ENCODE measurements around the gene OR51B2. TPM values are rescaled to one million over a fixed set of nuclear protein-coding genes. Genes with fewer than 3 reads are reported as not detected.
A peak's percentile ranks its signal among the peaks of the same experiment; 100 is the strongest.

The OR51B2 gene
- total RNA-seq, 1 donor from 2014 or later = not detected

GRCh38 chr11:5283882-5284281 is 40.2 kb downstream of the OR51B2 start:
- no peak for DNase-seq (ENCODE audit: low read depth, low spot score)

- DNase-seq (ENCODE audit: low read depth, low spot score) = no peak
Observed at GRCh38 chr11:5283086-5283485, 41.0 kb downstream of the OR51B2 start.

GRCh38 chr11:5282628-5283027 is 41.5 kb downstream of the OR51B2 start:
- DNase-seq (ENCODE audit: low read depth, low spot score) = no peak

- no peak for DNase-seq (ENCODE audit: low read depth, low spot score)
Observed at GRCh38 chr11:5281596-5281995, 42.5 kb downstream of the OR51B2 start.

- DNase-seq (ENCODE audit: low read depth, low spot score) = peak; percentile 82
Observed at GRCh38 chr11:5280582-5281102, 43.5 kb downstream of the OR51B2 start.

- DNase-seq (ENCODE audit: low read depth, low spot score) = no peak
Observed at GRCh38 chr11:5279471-5280090, 44.5 kb downstream of the OR51B2 start.

GRCh38 chr11:5277807-5278382 is 46.2 kb downstream of the OR51B2 start:
- no peak for DNase-seq (ENCODE audit: low read depth, low spot score)

GRCh38 chr11:5276697-5277096 is 47.4 kb downstream of the OR51B2 start:
- no peak for DNase-seq (ENCODE audit: low read depth, low spot score)

GRCh38 chr11:5275369-5276110 is 48.6 kb downstream of the OR51B2 start:
- no peak for DNase-seq (ENCODE audit: low read depth, low spot score)

- no peak for DNase-seq (ENCODE audit: low read depth, low spot score)
Observed at GRCh38 chr11:5274395-5274794, 49.7 kb downstream of the OR51B2 start.

Other genes starting within 250 kb of the OR51B2 start
- not detected in 2 replicates for gene OR52A5, start 185.9 kb downstream of the OR51B2 start, total RNA-seq
- gene OR52A1, start 169.5 kb downstream of the OR51B2 start, total RNA-seq = not detected in 2 replicates
- gene OR51V1, start 123.6 kb downstream of the OR51B2 start, total RNA-seq = not detected in 2 replicates
- not detected in 2 replicates for gene HBB, start 97.2 kb downstream of the OR51B2 start, total RNA-seq
- not detected in 2 replicates for gene HBD, start 89.8 kb downstream of the OR51B2 start, total RNA-seq
- not detected in 2 replicates for gene HBG1, start 74.4 kb downstream of the OR51B2 start, total RNA-seq
- not detected in 2 replicates for gene HBG2, start 69.5 kb downstream of the OR51B2 start, total RNA-seq
- not detected in 2 replicates for gene HBE1, start 54.4 kb downstream of the OR51B2 start, total RNA-seq
- not detected in 2 replicates for gene OR51B4, start 22.4 kb downstream of the OR51B2 start, total RNA-seq
- not detected in 2 replicates for gene OR51B5, start 19.2 kb upstream of the OR51B2 start, total RNA-seq
- not detected in 2 replicates for gene OR51B6, start 27.2 kb upstream of the OR51B2 start, total RNA-seq
- gene OR51M1, start 59.5 kb upstream of the OR51B2 start, total RNA-seq = not detected in 2 replicates
- gene OR51Q1, start 97.8 kb upstream of the OR51B2 start, total RNA-seq = not detected in 2 replicates
- not detected in 2 replicates for gene OR51I1, start 117.2 kb upstream of the OR51B2 start, total RNA-seq
- gene OR51I2, start 125.0 kb upstream of the OR51B2 start, total RNA-seq = not detected in 2 replicates
- not detected in 2 replicates for gene OR52D1, start 164.4 kb upstream of the OR51B2 start, total RNA-seq
- gene UBQLN3, start 185.7 kb upstream of the OR51B2 start, total RNA-seq = not detected in 2 replicates
- 0.04 TPM in 1 of 2 replicates, not detected in the other for gene UBQLNL, start 192.4 kb upstream of the OR51B2 start, total RNA-seq
- not detected in 2 replicates for gene OR52H1, start 224.2 kb upstream of the OR51B2 start, total RNA-seq

Data from pulmonary artery endothelial cell (primary cell).